Hepatocyte (in vitro differentiated cells): ENCODE measurements around the gene ITPRIPL2. TPM values are rescaled to one million over a fixed set of nuclear protein-coding genes. Genes with fewer than 3 reads are reported as not detected.

Experiments
- DNase-seq: peaks from one replicate; pipeline ENCODE4 v3.0.0-alpha.2; 2016; ENCODE audit warnings: low spot score
- H2AFZ ChIP-seq: fragments of 200-600 bp; sonication (generic); 2 replicates; pipeline ENCODE4 v1.6.0; 2016; ENCODE audit warnings: antibody characterized with exemption, mild to moderate bottlenecking
- H3K27ac ChIP-seq: fragments of 200-600 bp; sonication (generic); 2 replicates; pipeline ENCODE4 v1.5.1; 2016; ENCODE audit warnings: mild to moderate bottlenecking
- H3K27me3 ChIP-seq: fragments of 200-600 bp; sonication (generic); 2 replicates; pipeline ENCODE4 v1.6.1; 2016
- H3K36me3 ChIP-seq: fragments of 200-600 bp; sonication (generic); replicated peaks from 2 replicates; pipeline ENCODE4 v1.5.1; 2016; ENCODE audit warnings: low read depth; ENCODE audit not compliant: insufficient read depth
- H3K4me1 ChIP-seq: fragments of 200-600 bp; sonication (generic); 2 replicates; pipeline ENCODE4 v1.5.1; 2016; ENCODE audit warnings: mild to moderate bottlenecking, moderate library complexity; ENCODE audit not compliant: insufficient read depth
- H3K4me2 ChIP-seq: fragments of 200-600 bp; sonication (generic); 2 replicates; pipeline ENCODE4 v1.6.0; 2016
- H3K4me3 ChIP-seq: fragments of 200-600 bp; sonication (generic); 2 replicates; pipeline ENCODE4 v1.5.1; 2016; ENCODE audit warnings: mild to moderate bottlenecking
- H3K79me2 ChIP-seq: fragments of 200-600 bp; sonication (generic); 2 replicates; pipeline ENCODE4 v1.6.0; 2017; ENCODE audit warnings: mild to moderate bottlenecking
- H3K9me2 ChIP-seq: fragments of 200-600 bp; sonication (generic); replicated peaks from 2 replicates; pipeline ENCODE4 v1.6.0; 2017; ENCODE audit warnings: mild to moderate bottlenecking; ENCODE audit not compliant: insufficient read depth
- H3K9me3 ChIP-seq: fragments of 200-600 bp; sonication (generic); 2 replicates; pipeline ENCODE4 v1.5.1; 2016; ENCODE audit warnings: low read depth, mild to moderate bottlenecking
- H4K20me1 ChIP-seq: fragments of 200-600 bp; sonication (generic); 2 replicates; pipeline ENCODE4 v1.6.0; 2016; ENCODE audit warnings: mild to moderate bottlenecking; ENCODE audit not compliant: insufficient read depth, poor library complexity, severe bottlenecking
- EZH2 ChIP-seq: fragments of 200-600 bp; sonication (generic); IDR thresholded peaks from 2 replicates; pipeline ENCODE4 v1.6.1; 2016; ENCODE audit warnings: antibody characterized with exemption, mild to moderate bottlenecking, borderline replicate concordance
- EZH2phosphoT487 ChIP-seq: fragments of 200-600 bp; sonication (generic); IDR thresholded peaks from one replicate; pipeline ENCODE4 v1.6.1; 2018; ENCODE audit warnings: antibody characterized with exemption, mild to moderate bottlenecking, low read depth, moderate library complexity; ENCODE audit not compliant: unreplicated experiment, severe bottlenecking
- WGBS: methylation state at CpG from one replicate; pipeline ENCODE4 v1.1.6; 2016; ENCODE audit warnings: low lambda C conversion rate; ENCODE audit errors: missing lambda C conversion rate; 5-methylcytosine and 5-hydroxymethylcytosine counted together
- polyA plus RNA-seq: library from polyadenylated mRNA; unstranded; fragments of >200 nt; fragmentation: Nextera tagmentation; extraction: Ambion mirVana; gene quantifications from 2 replicates; pipeline ENCODE4 v1.2.1, GENCODE V29; 2016
- total RNA-seq: library from RNA; depleted of rRNA; stranded (reverse); fragments of >200 nt; gene quantifications from 2 replicates; pipeline ENCODE4 v1.2.3, GENCODE V29; 2014
- TF ChIP-seq, protein P1 (sequence below): fragments of 200-600 bp; sonication (generic); IDR thresholded peaks from 2 replicates; pipeline ENCODE4 v1.5.1; 2016; ENCODE audit warnings: antibody characterized with exemption, mild to moderate bottlenecking; ENCODE audit not compliant: poor library complexity

The ITPRIPL2 gene
- total and polyA plus RNA-seq, 2 experiments from 2014 or later = 10.3 to 20.1 TPM

DNA sequence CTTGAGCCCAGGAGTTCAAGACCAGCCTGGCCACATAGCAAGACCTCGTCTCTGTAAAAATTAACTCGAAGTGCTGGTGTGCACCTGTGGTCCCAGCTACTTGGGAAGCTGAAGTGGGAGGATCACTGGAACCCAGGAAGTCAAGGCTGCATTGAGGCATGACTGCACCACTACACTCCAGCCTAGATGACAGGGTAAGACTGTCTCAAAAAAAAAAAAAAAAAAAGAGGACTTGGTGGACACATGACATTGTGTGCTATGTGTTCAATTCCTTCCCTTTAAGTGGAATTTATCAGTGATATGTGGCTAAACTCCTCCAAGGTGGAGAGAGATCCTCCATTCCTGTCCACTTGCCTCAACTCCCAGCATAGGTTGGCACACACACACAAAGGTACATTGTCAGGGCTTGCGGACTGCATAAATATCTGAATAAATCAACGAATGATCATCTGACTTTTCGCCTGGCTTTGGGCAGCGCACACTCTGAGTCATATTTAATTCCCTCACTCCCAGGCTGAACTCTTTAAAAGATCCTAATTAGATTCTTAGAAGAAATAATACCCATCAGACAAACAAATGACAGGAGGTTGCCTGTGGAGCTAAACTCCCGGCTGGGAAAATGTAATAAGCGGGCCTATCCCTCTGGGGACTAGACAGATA is 29.3 kb downstream of the ITPRIPL2 start:
- Histone ChIP-seq H3K36me3 (no peaks in the 10 kb centered on the region), H2AFZ (no peak overlapping the region), H3K79me2 (no peaks in the 10 kb centered on the region), H3K4me2 (no peak overlapping the region), H3K9me3 (no peaks in the 10 kb centered on the region), H3K4me1 (peaks cover 18% of the 10 kb centered on the region), H3K9me2 (no peaks in the 10 kb centered on the region), H4K20me1 (no peaks in the 10 kb centered on the region), H3K27me3 (peaks cover 10% of the 10 kb centered on the region), H3K27ac (no peak overlapping the region), H3K4me3 (no peak overlapping the region)
- 74% methylated on average over 8 of the region's 8 CpGs for WGBS
- DNase-seq = no peak
- TF ChIP-seq, protein P1, sequence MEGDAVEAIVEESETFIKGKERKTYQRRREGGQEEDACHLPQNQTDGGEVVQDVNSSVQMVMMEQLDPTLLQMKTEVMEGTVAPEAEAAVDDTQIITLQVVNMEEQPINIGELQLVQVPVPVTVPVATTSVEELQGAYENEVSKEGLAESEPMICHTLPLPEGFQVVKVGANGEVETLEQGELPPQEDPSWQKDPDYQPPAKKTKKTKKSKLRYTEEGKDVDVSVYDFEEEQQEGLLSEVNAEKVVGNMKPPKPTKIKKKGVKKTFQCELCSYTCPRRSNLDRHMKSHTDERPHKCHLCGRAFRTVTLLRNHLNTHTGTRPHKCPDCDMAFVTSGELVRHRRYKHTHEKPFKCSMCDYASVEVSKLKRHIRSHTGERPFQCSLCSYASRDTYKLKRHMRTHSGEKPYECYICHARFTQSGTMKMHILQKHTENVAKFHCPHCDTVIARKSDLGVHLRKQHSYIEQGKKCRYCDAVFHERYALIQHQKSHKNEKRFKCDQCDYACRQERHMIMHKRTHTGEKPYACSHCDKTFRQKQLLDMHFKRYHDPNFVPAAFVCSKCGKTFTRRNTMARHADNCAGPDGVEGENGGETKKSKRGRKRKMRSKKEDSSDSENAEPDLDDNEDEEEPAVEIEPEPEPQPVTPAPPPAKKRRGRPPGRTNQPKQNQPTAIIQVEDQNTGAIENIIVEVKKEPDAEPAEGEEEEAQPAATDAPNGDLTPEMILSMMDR = no peak
- TF ChIP-seq EZH2phosphoT487 (no peak), EZH2 (no peak)

DNA sequence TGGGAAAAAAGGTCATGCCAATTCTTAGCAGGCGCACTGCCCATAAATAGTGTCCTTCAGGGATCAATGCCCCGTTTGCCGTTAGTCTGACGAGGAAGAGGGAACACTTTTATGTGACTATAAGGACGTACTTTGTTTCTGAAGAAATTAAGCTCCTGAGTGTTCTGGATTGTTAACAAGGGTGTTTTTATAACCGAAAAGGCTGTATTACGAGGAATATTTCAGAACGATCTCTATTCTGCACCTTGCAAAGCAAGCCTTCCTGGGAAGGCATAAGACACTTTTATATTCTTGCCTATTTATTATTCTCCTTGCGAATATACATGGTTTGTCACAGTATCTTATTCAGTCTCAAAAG is 29.8 kb downstream of the ITPRIPL2 start:
- Histone ChIP-seq H3K4me2 (no peak overlapping the region), H2AFZ (no peak overlapping the region), H3K27me3 (peaks cover 10% of the 10 kb centered on the region), H3K9me3 (no peaks in the 10 kb centered on the region), H3K4me3 (no peak overlapping the region), H3K36me3 (no peaks in the 10 kb centered on the region), H4K20me1 (no peaks in the 10 kb centered on the region), H3K9me2 (no peaks in the 10 kb centered on the region), H3K79me2 (no peaks in the 10 kb centered on the region), H3K27ac (no peak overlapping the region), H3K4me1 (peaks cover 18% of the 10 kb centered on the region)
- DNase-seq = no peak
- TF ChIP-seq, protein P1 = no peak
- WGBS = 85% methylated on average over 9 of the region's 9 CpGs

DNA sequence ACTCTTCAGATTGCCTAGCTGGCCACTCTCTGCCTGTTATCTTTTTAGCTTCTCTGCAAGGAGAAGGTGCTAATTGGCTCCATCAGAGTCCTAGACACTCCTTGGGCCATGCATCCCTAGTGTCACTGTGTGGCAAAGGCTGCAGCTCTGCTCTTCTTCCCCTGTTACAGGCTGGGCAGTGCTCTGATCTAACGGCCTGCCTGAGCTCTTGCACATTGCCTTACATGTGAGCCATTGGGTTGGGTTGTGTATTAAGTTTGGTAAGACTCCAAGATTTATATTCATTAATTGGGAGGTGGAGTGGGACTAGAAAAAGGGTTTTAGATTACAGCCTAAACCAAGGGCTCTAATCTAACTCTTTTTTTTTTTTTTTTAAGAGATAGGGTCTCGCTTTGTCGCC is 31.2 kb downstream of the ITPRIPL2 start:
- H3K27ac ChIP-seq = no peak overlapping the region
- 72% methylated on average over 3 of the region's 3 CpGs for WGBS

More for the DNA sequence above, 31.2 kb downstream of the ITPRIPL2 start:
- Histone ChIP-seq H2AFZ (no peak overlapping the region), H4K20me1 (no peaks in the 10 kb centered on the region), H3K4me3 (no peak overlapping the region), H3K9me2 (no peaks in the 10 kb centered on the region), H3K27me3 (peaks cover 10% of the 10 kb centered on the region), H3K4me2 (no peak overlapping the region), H3K4me1 (peaks cover 5% of the 10 kb centered on the region), H3K79me2 (no peaks in the 10 kb centered on the region), H3K36me3 (no peaks in the 10 kb centered on the region), H3K9me3 (no peaks in the 10 kb centered on the region)
- TF ChIP-seq, protein P1 = no peak
- no peak for TF ChIP-seq EZH2phosphoT487
- TF ChIP-seq EZH2 = no peak
- no peak for DNase-seq
